GM10847 (cell line): ENCODE results near the gene PANX2.

ENCODE experiments used
- POLR2A ChIP-seq: IDR thresholded peaks from 2 replicates; pipeline ENCODE4 v1.6.1; 2011; ENCODE audit not compliant: insufficient read length; ENCODE audit errors: extremely low read depth

The PANX2 gene

DNA sequence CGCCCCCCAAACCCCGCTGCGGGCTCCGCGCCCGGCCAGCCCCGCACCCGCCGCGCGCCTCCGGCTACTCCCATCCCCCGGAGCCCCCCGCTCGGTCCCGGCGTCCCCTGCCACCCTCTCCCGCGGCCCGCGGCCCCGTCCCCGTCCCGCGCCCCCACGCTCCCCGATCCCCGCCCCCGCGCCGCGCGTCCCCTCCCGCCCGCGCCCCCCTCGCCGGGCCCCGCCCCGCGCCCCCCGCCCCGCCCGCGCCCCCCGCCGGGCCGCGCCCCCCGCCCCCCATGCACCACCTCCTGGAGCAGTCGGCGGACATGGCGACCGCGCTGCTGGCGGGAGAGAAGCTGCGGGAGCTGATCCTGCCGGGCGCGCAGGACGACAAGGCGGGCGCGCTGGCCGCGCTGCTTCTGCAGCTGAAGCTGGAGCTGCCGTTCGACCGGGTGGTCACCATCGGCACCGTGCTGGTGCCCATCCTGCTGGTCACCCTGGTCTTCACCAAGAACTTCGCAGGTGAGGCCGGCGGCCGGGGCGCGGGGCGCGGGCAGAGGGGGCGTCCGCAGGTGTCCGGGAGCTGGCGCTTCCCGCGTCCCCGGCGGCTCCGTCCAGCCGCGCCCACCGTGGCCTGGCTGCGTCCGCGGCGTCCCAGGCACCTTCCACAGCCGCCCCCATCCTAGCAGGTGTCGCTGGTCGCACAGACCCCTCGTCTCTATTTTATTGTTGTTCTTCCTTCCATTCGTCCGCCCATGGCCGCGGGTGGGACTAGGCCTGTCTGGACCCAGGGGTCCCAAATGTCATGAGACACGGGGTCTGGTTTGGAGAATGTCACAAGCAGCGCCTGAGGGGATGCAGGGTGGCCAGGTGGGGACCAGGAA lies at the start of gene PANX2:
PANX2 (plus strand) TSS at position 279 of the 866 bp plus-strand sequence; CDS start at position 279, 0 bp downstream.
- no peak for TF ChIP-seq POLR2A

DNA sequence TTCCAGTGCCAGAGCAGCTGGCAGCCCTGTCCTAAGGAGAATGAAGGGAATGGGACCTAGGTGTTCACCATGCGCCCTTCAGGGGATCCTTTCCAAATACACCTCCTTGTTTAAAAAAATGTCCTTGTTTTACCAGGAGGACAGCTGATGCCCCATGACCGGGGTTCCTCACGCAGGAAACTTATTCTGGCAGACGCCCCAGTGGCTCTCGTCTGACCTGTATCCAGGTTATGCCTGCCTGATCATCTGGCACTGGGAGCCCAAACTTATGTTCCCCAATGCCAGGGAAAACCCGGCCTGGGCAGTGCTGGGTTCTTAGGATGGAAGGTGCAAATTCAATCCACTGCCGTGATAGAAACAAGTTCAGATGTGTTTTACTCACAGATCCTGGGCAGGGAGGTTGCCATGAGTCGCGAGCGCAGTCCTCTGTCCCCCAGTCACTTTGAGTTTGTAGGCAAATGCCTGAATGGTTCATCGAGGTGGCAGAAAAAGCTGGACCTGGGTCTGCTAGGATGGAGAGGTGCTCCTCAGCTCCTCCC lies 49.3 kb upstream of the PANX2 start:
- TF ChIP-seq POLR2A, result no peak

GRCh38 chr22:50123119-50123518 lies 47.4 kb upstream of the PANX2 start:
- TF ChIP-seq POLR2A, result no peak

- TF ChIP-seq POLR2A, result no peak
Measured at GRCh38 chr22:50125029-50125428, 45.5 kb upstream of the PANX2 start.

DNA sequence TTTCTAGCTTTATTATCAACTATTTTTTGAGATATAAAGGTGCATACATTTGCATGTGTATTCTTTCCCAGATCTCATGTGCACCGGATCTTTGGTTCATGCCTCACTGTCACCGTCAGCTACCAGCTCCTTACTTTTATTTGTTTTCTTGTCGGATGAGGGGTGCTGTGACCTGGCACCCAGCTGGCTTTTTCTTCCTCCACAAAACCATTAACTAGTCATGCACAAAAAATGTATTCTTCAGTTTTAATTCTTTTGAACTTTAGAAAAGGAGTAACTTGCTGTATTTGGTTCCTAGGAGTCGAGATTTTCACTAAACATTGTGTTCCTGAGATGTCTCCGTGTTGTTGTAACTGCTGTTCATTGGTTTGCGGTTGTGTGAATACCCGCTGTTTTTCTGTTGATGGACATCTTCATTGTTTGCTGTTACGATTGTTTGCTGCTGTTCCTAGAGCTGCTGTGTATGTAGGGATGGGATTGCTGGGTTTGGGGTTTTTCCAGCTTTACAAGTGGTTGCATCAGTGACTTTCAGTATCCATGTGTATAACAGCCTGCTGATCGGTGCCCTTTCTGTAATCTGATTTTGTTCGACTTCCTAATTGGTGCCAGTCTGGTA lies 41.3 kb upstream of the PANX2 start:
- no peak for TF ChIP-seq POLR2A

DNA sequence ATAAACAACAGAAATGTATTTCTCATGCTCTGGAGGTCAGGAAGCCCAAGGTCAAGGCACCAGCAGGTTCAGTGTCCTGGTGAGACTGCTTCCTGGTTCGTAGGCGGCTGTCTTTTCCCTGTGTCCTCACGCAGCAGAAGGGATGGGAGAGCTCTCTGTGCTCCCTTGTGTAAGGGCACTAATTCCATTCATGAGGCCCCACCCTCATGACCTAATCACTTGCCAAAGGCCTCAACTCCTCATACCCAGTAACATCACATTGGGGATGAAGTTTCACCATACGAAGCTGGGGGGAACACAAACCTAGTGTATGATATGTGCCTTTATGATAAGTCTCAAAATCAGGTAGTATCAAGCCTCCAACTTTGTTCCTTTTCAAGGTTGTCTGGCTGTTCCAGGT lies 38.6 kb upstream of the PANX2 start:
- TF ChIP-seq POLR2A, result no peak

GRCh38 chr22:50134481-50134880 lies 36.0 kb upstream of the PANX2 start:
- TF ChIP-seq POLR2A, result no peak

GRCh38 chr22:50136581-50137015 lies 33.9 kb upstream of the PANX2 start:
- TF ChIP-seq POLR2A, result no peak

GRCh38 chr22:50138041-50138440 lies 32.5 kb upstream of the PANX2 start:
- no peak for TF ChIP-seq POLR2A

DNA sequence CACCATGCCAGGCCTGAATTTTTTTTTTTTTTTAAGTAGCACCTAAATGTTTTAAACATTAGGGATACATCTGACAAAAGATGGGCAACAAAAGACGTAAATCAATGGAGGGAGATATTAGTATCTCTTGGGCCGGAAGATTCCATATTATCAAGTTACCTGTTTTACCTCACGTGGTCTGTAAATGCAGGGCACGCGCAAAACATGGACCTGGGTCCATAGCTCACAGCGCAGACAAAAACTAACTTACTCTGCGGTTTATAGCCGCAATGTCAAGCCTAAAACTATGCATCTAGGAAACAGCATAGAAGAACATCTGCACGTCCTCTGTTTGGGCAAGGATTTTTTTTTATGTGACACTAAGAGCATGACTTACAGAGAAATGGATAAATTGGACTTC lies 31.5 kb upstream of the PANX2 start:
- TF ChIP-seq POLR2A, result no peak

DNA sequence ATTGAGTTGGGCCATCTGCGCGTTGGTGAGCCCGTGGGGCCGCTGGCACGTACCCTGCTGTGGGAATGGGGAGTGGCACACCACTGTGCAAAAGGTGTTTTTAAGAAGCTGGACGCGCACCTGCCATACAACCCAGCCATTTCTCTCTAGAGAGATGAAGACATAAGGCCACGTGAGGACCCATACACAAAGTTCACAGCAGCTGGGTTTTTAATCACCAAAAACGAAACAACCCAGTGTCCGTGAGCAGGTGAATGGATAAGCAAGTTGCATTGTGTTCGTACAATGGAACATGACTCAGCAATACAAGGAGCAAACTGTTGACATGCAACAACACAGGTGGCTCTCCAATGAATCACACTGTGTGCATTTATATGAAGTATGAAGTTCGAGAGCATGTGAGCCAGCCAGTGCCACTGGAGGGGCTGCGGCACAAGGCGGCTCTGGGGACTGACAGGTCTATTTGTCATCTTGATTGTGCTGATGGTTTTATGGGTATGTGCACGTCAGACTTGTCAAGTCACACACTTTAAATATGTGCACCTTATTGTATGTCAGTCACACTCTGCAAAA lies 30.6 kb upstream of the PANX2 start:
- TF ChIP-seq POLR2A, result no peak

DNA sequence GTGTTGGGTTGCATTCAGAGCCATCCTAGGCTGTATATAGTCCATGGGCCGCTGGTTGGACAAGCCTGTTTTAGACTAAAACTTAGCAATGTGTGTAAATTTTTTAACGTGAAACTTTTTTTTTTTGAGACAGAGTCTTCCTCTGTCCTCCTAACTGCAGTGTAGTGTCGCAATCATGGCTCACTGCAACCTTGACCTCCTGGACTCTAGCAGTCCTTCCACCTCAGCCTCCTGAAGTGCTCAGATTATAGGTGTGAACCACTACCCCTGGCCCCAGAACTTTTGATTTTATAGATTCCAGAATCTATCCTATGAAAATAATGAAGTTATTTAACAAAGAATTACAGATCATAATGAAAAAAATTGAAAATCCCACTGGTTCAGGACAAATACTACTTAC lies 29.9 kb upstream of the PANX2 start:
- TF ChIP-seq POLR2A, result no peak

- no peak for TF ChIP-seq POLR2A
Measured at GRCh38 chr22:50141462-50141861, 29.1 kb upstream of the PANX2 start.

DNA sequence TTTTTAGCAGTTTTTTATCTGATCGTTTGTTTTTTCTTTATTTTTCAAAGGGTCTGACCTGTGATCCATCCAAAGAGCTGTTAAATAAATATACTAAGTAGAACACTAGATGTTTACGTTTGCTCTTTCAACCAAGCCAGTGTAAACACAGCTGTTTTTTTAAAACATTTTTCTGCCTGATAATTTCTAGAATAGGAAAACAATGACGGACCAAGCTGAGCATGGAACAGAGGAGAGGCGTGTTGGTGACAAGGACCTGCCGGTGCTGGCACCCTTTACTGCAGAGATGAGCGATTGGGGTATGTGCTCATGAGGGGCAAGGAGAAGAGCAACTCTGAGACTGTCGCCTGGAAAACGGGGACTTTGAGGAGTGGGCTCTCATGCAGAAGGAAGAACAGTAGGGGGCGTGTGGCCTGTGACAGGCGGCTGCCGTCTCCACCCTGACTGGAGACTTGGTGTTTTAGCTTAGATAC lies 28.6 kb upstream of the PANX2 start:
- no peak for TF ChIP-seq POLR2A

GRCh38 chr22:50143096-50143495 lies 27.4 kb upstream of the PANX2 start:
- no peak for TF ChIP-seq POLR2A
